Spleen (tissue), 11 donors: Measurements from ENCODE around the gene FOXC1. TPM values are rescaled to one million over a fixed set of nuclear protein-coding genes. Genes with fewer than 3 reads are reported as not detected.

Experiments used
- DNase-seq: peaks from one replicate; pipeline ENCODE4 v3.0.0-alpha.2; 2020
- H3K27ac ChIP-seq, 8 donors: fragments of 200-600 bp; sonication (generic) in 7 of 8; 1 replicate in 4 of 8; 2 replicates in 4 of 8; pipeline versions ENCODE4 v1.5.0 to v1.8.0; 2016 to 2021; ENCODE audit warnings: inconsistent platforms in 4 of 8, mild to moderate bottlenecking in 4 of 8, moderate library complexity in 1 of 8
- H3K27me3 ChIP-seq, 7 donors: fragments of 200-600 bp; sonication (generic) in 6 of 7; replicated peaks in 1 of 7; 1 replicate in 4 of 7; 2 replicates in 3 of 7; pipeline versions ENCODE4 v1.5.0 to v1.8.0; 2016 to 2021; ENCODE audit warnings: inconsistent platforms in 3 of 7, mild to moderate bottlenecking in 1 of 7
- H3K36me3 ChIP-seq, 6 donors: fragments of 200-600 bp; sonication (generic) in 5 of 6; 1 replicate in 4 of 6; 2 replicates in 2 of 6; pipeline versions ENCODE4 v1.5.0 to v1.8.0; 2016 to 2021; ENCODE audit warnings: inconsistent platforms in 2 of 6
- H3K4me1 ChIP-seq, 6 donors: fragments of 200-600 bp; sonication (generic) in 5 of 6; 1 replicate in 3 of 6; 2 replicates in 3 of 6; pipeline versions ENCODE4 v1.5.0 to v1.8.0; 2016 to 2021; ENCODE audit warnings: inconsistent platforms in 3 of 6
- H3K4me3 ChIP-seq, 8 donors: fragments of 200-600 bp; sonication (generic) in 7 of 8; 1 replicate in 4 of 8; 2 replicates in 4 of 8; pipeline versions ENCODE4 v1.5.0 to v1.8.0; 2016 to 2021; ENCODE audit warnings: inconsistent platforms in 4 of 8, mild to moderate bottlenecking in 4 of 8, moderate library complexity in 2 of 8
- H3K9me3 ChIP-seq, 8 donors: fragments of 200-600 bp; sonication (generic) in 7 of 8; 1 replicate in 4 of 8; 2 replicates in 4 of 8; pipeline versions ENCODE4 v1.5.0 to v1.8.0; 2016 to 2021; ENCODE audit warnings: inconsistent platforms in 4 of 8
- POLR2A ChIP-seq, 3 donors: fragments of 450-650 bp; IDR thresholded peaks; one replicate each; pipeline ENCODE4 v1.5.1; 2017; ENCODE audit warnings: antibody characterized with exemption in 3 of 3, mild to moderate bottlenecking in 1 of 3
- POLR2AphosphoS5 ChIP-seq, 3 donors: sonication (generic); formaldehyde crosslinking; IDR thresholded peaks; one replicate each; pipeline ENCODE4 v1.5.1; 2017; ENCODE audit warnings: antibody characterized with exemption in 3 of 3
- WGBS, 5 donors: extraction: QIAGEN DNeasy Blood & Tissue Kit in 3 of 5; methylation state at CpG; one replicate each; pipeline versions ENCODE4 v1.1.5 to v1.1.7; 2013 to 2018; 5-methylcytosine and 5-hydroxymethylcytosine counted together
- intact Hi-C: fragments of 100-400 bp; cut with DNase I; formaldehyde crosslinking; loops from one replicate; pipeline ENCODE4 v1.15.0; 2023; ENCODE audit warnings: low total_unique reads
- polyA plus RNA-seq, 3 donors: library from polyadenylated mRNA; stranded (reverse); fragments of 200-250 nt; gene quantifications; one replicate each; pipeline ENCODE4 v1.2.1, GENCODE V29; 2013
- total RNA-seq, 7 donors: library from RNA; depleted of rRNA in 3 of 7; stranded (reverse); fragments of >200 nt in 3 of 7; fragmentation: NEBNext Ultra II Directional in 4 of 7; extraction: Animal tissue kit (Norgen Biotek cat#: 25700) in 4 of 7; gene quantifications; one replicate each; pipeline versions ENCODE4 v1.1.0 to v1.2.1, GENCODE V29; 2016 to 2021
- TF ChIP-seq, protein P1 (sequence below), 11 experiments: fragments of 200-600 bp in 7 of 11; fragments of 450-650 bp in 4 of 11; sonication (generic) in 4 of 11; IDR thresholded peaks in 8 of 11; conservative IDR thresholded peaks in 3 of 11; 1 replicate in 7 of 11; 2 replicates in 4 of 11; pipeline versions ENCODE4 v1.4.0 to v1.8.0; 2016 to 2021; ENCODE audit warnings: antibody characterized with exemption in 11 of 11, inconsistent platforms in 4 of 11, mild to moderate bottlenecking in 1 of 11
- donor health status: healthy with polysubstance abuse.
- donor health status: DM: no; HTN: no; CAD: no; lungs with moderate emphysema.
- donor health status: DM: no; HTN: no; CAD: no.
- donor health status: Bipolar disorder and iron deficiency.
- donor health status: healthy.
- donor health status: DM: no; HTN: no; CAD: no.
- donor health status: DM: yes; HTN: yes; CAD: no.

The FOXC1 gene
- total and polyA plus RNA-seq, 10 donors, result 0.20 to 1.1 (median 0.55) TPM

DNA sequence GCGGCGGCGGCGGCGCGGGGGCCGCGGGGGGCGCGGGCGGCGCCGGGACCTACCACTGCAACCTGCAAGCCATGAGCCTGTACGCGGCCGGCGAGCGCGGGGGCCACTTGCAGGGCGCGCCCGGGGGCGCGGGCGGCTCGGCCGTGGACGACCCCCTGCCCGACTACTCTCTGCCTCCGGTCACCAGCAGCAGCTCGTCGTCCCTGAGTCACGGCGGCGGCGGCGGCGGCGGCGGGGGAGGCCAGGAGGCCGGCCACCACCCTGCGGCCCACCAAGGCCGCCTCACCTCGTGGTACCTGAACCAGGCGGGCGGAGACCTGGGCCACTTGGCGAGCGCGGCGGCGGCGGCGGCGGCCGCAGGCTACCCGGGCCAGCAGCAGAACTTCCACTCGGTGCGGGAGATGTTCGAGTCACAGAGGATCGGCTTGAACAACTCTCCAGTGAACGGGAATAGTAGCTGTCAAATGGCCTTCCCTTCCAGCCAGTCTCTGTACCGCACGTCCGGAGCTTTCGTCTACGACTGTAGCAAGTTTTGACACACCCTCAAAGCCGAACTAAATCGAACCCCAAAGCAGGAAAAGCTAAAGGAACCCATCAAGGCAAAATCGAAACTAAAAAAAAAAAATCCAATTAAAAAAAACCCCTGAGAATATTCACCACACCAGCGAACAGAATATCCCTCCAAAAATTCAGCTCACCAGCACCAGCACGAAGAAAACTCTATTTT is 2.0 kb downstream of the FOXC1 start:
- intact Hi-C loops, result no loop called here
- Histone ChIP-seq H3K9me3 (peaks cover 0 to 18% (median 0%) of the 10 kb centered on the region in 8 donors), H3K36me3 (no peaks in the 10 kb centered on the region), H3K4me3 (peak overlapping the region; percentile 13 to 79 (median 52)), H3K27ac (no peak overlapping the region), H3K27me3 (peaks cover 15 to 100% (median 89%) of the 10 kb centered on the region in 7 donors), H3K4me1 (peaks cover 19 to 83% (median 67%) of the 10 kb centered on the region in 6 donors)
- 1 to 5% (median 3%) methylated on average over 29 to 71 of the region's 71 CpGs for WGBS, 5 donors
- DNase-seq, result no peak
- TF ChIP-seq, protein P1, sequence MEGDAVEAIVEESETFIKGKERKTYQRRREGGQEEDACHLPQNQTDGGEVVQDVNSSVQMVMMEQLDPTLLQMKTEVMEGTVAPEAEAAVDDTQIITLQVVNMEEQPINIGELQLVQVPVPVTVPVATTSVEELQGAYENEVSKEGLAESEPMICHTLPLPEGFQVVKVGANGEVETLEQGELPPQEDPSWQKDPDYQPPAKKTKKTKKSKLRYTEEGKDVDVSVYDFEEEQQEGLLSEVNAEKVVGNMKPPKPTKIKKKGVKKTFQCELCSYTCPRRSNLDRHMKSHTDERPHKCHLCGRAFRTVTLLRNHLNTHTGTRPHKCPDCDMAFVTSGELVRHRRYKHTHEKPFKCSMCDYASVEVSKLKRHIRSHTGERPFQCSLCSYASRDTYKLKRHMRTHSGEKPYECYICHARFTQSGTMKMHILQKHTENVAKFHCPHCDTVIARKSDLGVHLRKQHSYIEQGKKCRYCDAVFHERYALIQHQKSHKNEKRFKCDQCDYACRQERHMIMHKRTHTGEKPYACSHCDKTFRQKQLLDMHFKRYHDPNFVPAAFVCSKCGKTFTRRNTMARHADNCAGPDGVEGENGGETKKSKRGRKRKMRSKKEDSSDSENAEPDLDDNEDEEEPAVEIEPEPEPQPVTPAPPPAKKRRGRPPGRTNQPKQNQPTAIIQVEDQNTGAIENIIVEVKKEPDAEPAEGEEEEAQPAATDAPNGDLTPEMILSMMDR (IDR thresholded peaks at IDR 0.05 in 8 of 11, conservative IDR thresholded peaks at IDR 0.05 in 3 of 11), result no peak
- peak in 1 of 3 donors; percentile 26 for TF ChIP-seq POLR2AphosphoS5 (IDR thresholded peaks at IDR 0.05)

DNA sequence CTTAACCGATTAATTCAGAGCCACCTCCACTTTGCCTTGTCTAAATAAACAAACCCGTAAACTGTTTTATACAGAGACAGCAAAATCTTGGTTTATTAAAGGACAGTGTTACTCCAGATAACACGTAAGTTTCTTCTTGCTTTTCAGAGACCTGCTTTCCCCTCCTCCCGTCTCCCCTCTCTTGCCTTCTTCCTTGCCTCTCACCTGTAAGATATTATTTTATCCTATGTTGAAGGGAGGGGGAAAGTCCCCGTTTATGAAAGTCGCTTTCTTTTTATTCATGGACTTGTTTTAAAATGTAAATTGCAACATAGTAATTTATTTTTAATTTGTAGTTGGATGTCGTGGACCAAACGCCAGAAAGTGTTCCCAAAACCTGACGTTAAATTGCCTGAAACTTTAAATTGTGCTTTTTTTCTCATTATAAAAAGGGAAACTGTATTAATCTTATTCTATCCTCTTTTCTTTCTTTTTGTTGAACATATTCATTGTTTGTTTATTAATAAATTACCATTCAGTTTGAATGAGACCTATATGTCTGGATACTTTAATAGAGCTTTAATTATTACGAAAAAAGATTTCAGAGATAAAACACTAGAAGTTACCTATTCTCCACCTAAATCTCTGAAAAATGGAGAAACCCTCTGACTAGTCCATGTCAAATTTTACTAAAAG is 2.7 kb downstream of the FOXC1 start:
- H3K27ac ChIP-seq, result no peak overlapping the region
- peaks cover 0 to 18% (median 0%) of the 10 kb centered on the region in 8 donors for H3K9me3 ChIP-seq
- H3K4me3 ChIP-seq, result peak overlapping the region in 6 of 8 donors; percentile 13 to 79 (median 65)
- TF ChIP-seq POLR2AphosphoS5 (IDR thresholded peaks at IDR 0.05), result no peak
- TF ChIP-seq, protein P1 (IDR thresholded peaks at IDR 0.05 in 8 of 11, conservative IDR thresholded peaks at IDR 0.05 in 3 of 11), result no peak
- WGBS, 5 donors, result 31 to 41% (median 33%) methylated on average over 10 of the region's 10 CpGs
- peaks cover 12 to 100% (median 89%) of the 10 kb centered on the region in 7 donors for H3K27me3 ChIP-seq
- H3K4me1 ChIP-seq, result peaks cover 15 to 76% (median 60%) of the 10 kb centered on the region in 6 donors
- intact Hi-C loops, result no loop called here
- DNase-seq, result no peak
- H3K36me3 ChIP-seq, result no peaks in the 10 kb centered on the region

DNA sequence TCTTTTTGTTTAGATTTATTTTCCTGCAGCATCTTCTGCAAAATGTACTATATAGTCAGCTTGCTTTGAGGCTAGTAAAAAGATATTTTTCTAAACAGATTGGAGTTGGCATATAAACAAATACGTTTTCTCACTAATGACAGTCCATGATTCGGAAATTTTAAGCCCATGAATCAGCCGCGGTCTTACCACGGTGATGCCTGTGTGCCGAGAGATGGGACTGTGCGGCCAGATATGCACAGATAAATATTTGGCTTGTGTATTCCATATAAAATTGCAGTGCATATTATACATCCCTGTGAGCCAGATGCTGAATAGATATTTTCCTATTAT is 3.2 kb downstream of the FOXC1 start:
- TF ChIP-seq POLR2A (IDR thresholded peaks at IDR 0.05), result no peak
- TF ChIP-seq POLR2AphosphoS5 (IDR thresholded peaks at IDR 0.05), result no peak
- TF ChIP-seq, protein P1 (IDR thresholded peaks at IDR 0.05 in 8 of 11, conservative IDR thresholded peaks at IDR 0.05 in 3 of 11), result no peak
- intact Hi-C loops, result no loop called here
- no peaks in the 10 kb centered on the region for H3K36me3 ChIP-seq

DNA sequence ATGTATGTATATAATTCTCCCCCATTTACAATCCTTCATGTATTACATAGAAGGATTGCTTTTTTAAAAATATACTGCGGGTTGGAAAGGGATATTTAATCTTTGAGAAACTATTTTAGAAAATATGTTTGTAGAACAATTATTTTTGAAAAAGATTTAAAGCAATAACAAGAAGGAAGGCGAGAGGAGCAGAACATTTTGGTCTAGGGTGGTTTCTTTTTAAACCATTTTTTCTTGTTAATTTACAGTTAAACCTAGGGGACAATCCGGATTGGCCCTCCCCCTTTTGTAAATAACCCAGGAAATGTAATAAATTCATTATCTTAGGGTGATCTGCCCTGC is 3.6 kb downstream of the FOXC1 start:
- no peaks in the 10 kb centered on the region for H3K36me3 ChIP-seq
- TF ChIP-seq POLR2A (IDR thresholded peaks at IDR 0.05) (no peak), POLR2AphosphoS5 (IDR thresholded peaks at IDR 0.05) (no peak)
- TF ChIP-seq, protein P1 (IDR thresholded peaks at IDR 0.05 in 8 of 11, conservative IDR thresholded peaks at IDR 0.05 in 3 of 11), result no peak
- DNase-seq, result no peak
- WGBS, 5 donors, result 26 to 44% (median 30%) methylated on average over 3 of the region's 3 CpGs
- H3K4me1 ChIP-seq, result peaks cover 15 to 67% (median 51%) of the 10 kb centered on the region in 6 donors
- H3K4me3 ChIP-seq, result peak overlapping the region in 1 of 8 donors; percentile 55
- H3K9me3 ChIP-seq, result peaks cover 0 to 18% (median 0%) of the 10 kb centered on the region in 8 donors
- intact Hi-C loops, result no loop called here
- peaks cover 7 to 100% (median 89%) of the 10 kb centered on the region in 7 donors for H3K27me3 ChIP-seq
- no peak overlapping the region for H3K27ac ChIP-seq

More for the DNA sequence above, 3.2 kb downstream of the FOXC1 start:
- 30 to 46% (median 37%) methylated on average over 7 of the region's 7 CpGs for WGBS, 5 donors
- Histone ChIP-seq H3K4me3 (no peak overlapping the region), H3K9me3 (peaks cover 0 to 18% (median 0%) of the 10 kb centered on the region in 8 donors), H3K4me1 (peaks cover 15 to 71% (median 55%) of the 10 kb centered on the region in 6 donors), H3K27ac (no peak overlapping the region), H3K27me3 (peaks cover 7 to 100% (median 89%) of the 10 kb centered on the region in 7 donors)
- DNase-seq, result no peak
